ENCODE data around the gene TMEM119. TPM values are rescaled to one million over a fixed set of nuclear protein-coding genes. Genes with fewer than 3 reads are reported as not detected.

The TMEM119 gene
- total and polyA plus RNA-seq, 2 of the 4 experiments (the other 2 are of a cell fraction), result 8.1 to 9.2 TPM

GRCh38 chr12:108589840-108590229 lies 8.0 kb downstream of the TMEM119 start:
- no peaks in the 10 kb centered on the region for H4K20me1 ChIP-seq (ENCODE audit: insufficient read depth, low read length)
- H3K36me3 ChIP-seq (ENCODE audit: control insufficient read depth, insufficient read depth, low read length), result peaks cover 2% of the 10 kb centered on the region; the same call in 1 of the 2 replicates
- no peak overlapping the region for H3K56ac ChIP-seq (ENCODE audit: extremely low read depth, insufficient read depth, low read length)
- H2AFZ ChIP-seq (replicated peaks; ENCODE audit: low read length, poor library complexity), result no peak overlapping the region
- H3K27me3 ChIP-seq (ENCODE audit: control insufficient read depth, insufficient read depth, low read length), result peaks cover 5% of the 10 kb centered on the region
- no peak overlapping the region for H3K4me2 ChIP-seq (ENCODE audit: low read depth, low read length)
- intact Hi-C loops (cut with micrococcal nuclease), result no loop called here
- H4K91ac ChIP-seq (ENCODE audit: insufficient read depth, low read depth, low read length), result no peak overlapping the region
- TF ChIP-seq, protein P1, sequence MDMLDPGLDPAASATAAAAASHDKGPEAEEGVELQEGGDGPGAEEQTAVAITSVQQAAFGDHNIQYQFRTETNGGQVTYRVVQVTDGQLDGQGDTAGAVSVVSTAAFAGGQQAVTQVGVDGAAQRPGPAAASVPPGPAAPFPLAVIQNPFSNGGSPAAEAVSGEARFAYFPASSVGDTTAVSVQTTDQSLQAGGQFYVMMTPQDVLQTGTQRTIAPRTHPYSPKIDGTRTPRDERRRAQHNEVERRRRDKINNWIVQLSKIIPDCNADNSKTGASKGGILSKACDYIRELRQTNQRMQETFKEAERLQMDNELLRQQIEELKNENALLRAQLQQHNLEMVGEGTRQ (IDR thresholded peaks at IDR 0.05; ENCODE audit: low read depth, low read length), result no peak
- TF ChIP-seq CEBPB (IDR thresholded peaks at IDR 0.05; ENCODE audit: low read depth, low read length) (no peak), FOS (IDR thresholded peaks at IDR 0.05; ENCODE audit: low read depth, low read length) (no peak), RCOR1 (IDR thresholded peaks at IDR 0.05; ENCODE audit: insufficient replicate concordance, low read length) (no peak), RFX5 (IDR thresholded peaks at IDR 0.05; ENCODE audit: low read depth, low read length) (no peak), CTCF (conservative IDR thresholded peaks at IDR 0.05; ENCODE audit: low read depth, low read length) (no peak), NFE2L2 (IDR thresholded peaks at IDR 0.05; ENCODE audit: low read depth, low read length) (no peak), MAFK (IDR thresholded peaks at IDR 0.05; ENCODE audit: low read depth, low read length) (no peak), SMC3 (IDR thresholded peaks at IDR 0.05; ENCODE audit: low read depth, low read length) (no peak), ELK1 (IDR thresholded peaks at IDR 0.05; ENCODE audit: borderline replicate concordance, low read depth, low read length) (no peak), RAD21 (IDR thresholded peaks at IDR 0.05; ENCODE audit: low read length) (no peak), CHD1 (IDR thresholded peaks at IDR 0.05; ENCODE audit: low read depth, low read length) (no peak), BHLHE40 (IDR thresholded peaks at IDR 0.05; ENCODE audit: low read depth, low read length) (no peak), MAZ (IDR thresholded peaks at IDR 0.05; ENCODE audit: borderline replicate concordance, low read depth, low read length) (no peak)
- no peak overlapping the region for H4K8ac ChIP-seq (ENCODE audit: low read depth in 2 of 2, low read length in 2 of 2)
- H3K9me1 ChIP-seq (ENCODE audit: insufficient read depth, low read length), result no peaks in the 10 kb centered on the region
- DNase-seq (no peak), ATAC-seq (ENCODE audit: low read depth) (no peak)
- H3K4ac ChIP-seq (ENCODE audit: low read depth, low read length), result no peak overlapping the region
- no peak overlapping the region for H2AK5ac ChIP-seq (ENCODE audit: low read depth, low read length)
- no peak overlapping the region for H3K9ac ChIP-seq (ENCODE audit: low read depth, low read length)
- in situ Hi-C loops (cut with MboI; ENCODE audit: low sequenced_read_pairs), result no loop called here
- dilution Hi-C loops (cut with HindIII; ENCODE audit: low sequenced_read_pairs, unreplicated experiment), result no loop called here
- H2BK15ac ChIP-seq (ENCODE audit: low read depth, low read length), result no peak overlapping the region
- no peak overlapping the region for H3K14ac ChIP-seq (replicated peaks; ENCODE audit: low read depth, low read length)
- H2BK5ac ChIP-seq (ENCODE audit: low read depth, low read length, poor library complexity, severe bottlenecking), result no peak overlapping the region
- ChIA-PET POLR2A (ENCODE audit: unreplicated experiment) (interaction anchor here (0.7 kb wide), 1 partner anchor 215 kb away, joined by 4 read pairs; no protein-coding TSS in a partner anchor), CTCF (no interaction called here)
- H3K9me3 ChIP-seq (ENCODE audit: control insufficient read depth, insufficient read depth, low read length), result no peaks in the 10 kb centered on the region
- H3K27ac ChIP-seq (ENCODE audit: insufficient read depth, low read length), result no peak overlapping the region
- H3K4me3 ChIP-seq (ENCODE audit: insufficient read depth, low read depth, low read length), result no peak overlapping the region
- no peak overlapping the region for H3K18ac ChIP-seq (ENCODE audit: low read depth, low read length)
- H2BK120ac ChIP-seq (ENCODE audit: low read depth, low read length), result no peak overlapping the region
- no peak overlapping the region for H4K5ac ChIP-seq (ENCODE audit: low read depth, low read length)
- no TSS peak for BruUV-seq (replicated peaks)
- no peak overlapping the region for H2BK20ac ChIP-seq (ENCODE audit: low read depth, low read length)
- H3K23ac ChIP-seq (ENCODE audit: low read depth, low read length), result no peak overlapping the region
- H3K4me1 ChIP-seq (ENCODE audit: control insufficient read depth, insufficient read depth, low read length), result peaks cover 8% of the 10 kb centered on the region; the same call in 1 of the 2 replicates
- peak overlapping the region; percentile 61 for H2AK9ac ChIP-seq (replicated peaks; ENCODE audit: low read depth, low read length, poor library complexity)
- no CpG with 5 or more reads among the region's 7 CpGs for WGBS, 2 experiments (ENCODE audit: extremely low coverage in 2 of 2, insufficient read length in 1 of 2)
- H3K79me1 ChIP-seq (ENCODE audit: low read depth in 1 of 2, low read length in 2 of 2), result no peaks in the 10 kb centered on the region

Data from IMR-90 (cell line).